ENCODE results near the gene PCF11.

Gene PCF11

GRCh38 chr11:83151274-83151977 lies 5.5 kb upstream of the PCF11 start:
- DNase-seq (ENCODE audit: low read depth in 2 of 2), result no peak

- DNase-seq (ENCODE audit: low read depth in 2 of 2), result no peak
Observed at GRCh38 chr11:83152264-83152663, 4.7 kb upstream of the PCF11 start.

GRCh38 chr11:83153764-83154163 lies 3.2 kb upstream of the PCF11 start:
- DNase-seq (ENCODE audit: low read depth in 2 of 2), result no peak

- peak; percentile 95 for DNase-seq (ENCODE audit: low read depth in 2 of 2)
Observed at GRCh38 chr11:83156144-83156995, 561 bp upstream of the PCF11 start.

- DNase-seq (ENCODE audit: low read depth in 2 of 2), result peak; percentile 25 to 41
Observed at GRCh38 chr11:83157594-83158356, 844 bp downstream of the PCF11 start.

GRCh38 chr11:83158357-83158786 lies 1.4 kb downstream of the PCF11 start:
- no peak for DNase-seq (ENCODE audit: low read depth in 2 of 2)

- DNase-seq (ENCODE audit: low read depth in 2 of 2), result no peak
Observed at GRCh38 chr11:83158965-83159901, 2.3 kb downstream of the PCF11 start.

- DNase-seq (ENCODE audit: low read depth in 2 of 2), result no peak
Observed at GRCh38 chr11:83159902-83160865, 3.3 kb downstream of the PCF11 start.

- DNase-seq (ENCODE audit: low read depth in 2 of 2), result no peak
Observed at GRCh38 chr11:83161610-83162199, 4.8 kb downstream of the PCF11 start.

- no peak for DNase-seq (ENCODE audit: low read depth in 2 of 2)
Observed at GRCh38 chr11:83162377-83162776, 5.4 kb downstream of the PCF11 start.

GRCh38 chr11:83166193-83166866 lies 9.4 kb downstream of the PCF11 start:
- no peak for DNase-seq (ENCODE audit: low read depth in 2 of 2)

GRCh38 chr11:83168756-83169155 lies 11.8 kb downstream of the PCF11 start:
- no peak for DNase-seq (ENCODE audit: low read depth in 2 of 2)

GRCh38 chr11:83170865-83171264 lies 13.9 kb downstream of the PCF11 start:
- DNase-seq (ENCODE audit: low read depth in 2 of 2), result no peak

GRCh38 chr11:83172551-83172950 lies 15.6 kb downstream of the PCF11 start:
- DNase-seq (ENCODE audit: low read depth in 2 of 2), result no peak

GRCh38 chr11:83174008-83174407 lies 17.1 kb downstream of the PCF11 start:
- no peak for DNase-seq (ENCODE audit: low read depth in 2 of 2)

GRCh38 chr11:83175815-83176214 lies 18.9 kb downstream of the PCF11 start:
- no peak for DNase-seq (ENCODE audit: low read depth in 2 of 2)

- no peak for DNase-seq (ENCODE audit: low read depth in 2 of 2)
Observed at GRCh38 chr11:83181815-83182214, 24.9 kb downstream of the PCF11 start.

GRCh38 chr11:83185767-83186166 lies 28.8 kb downstream of the PCF11 start:
- DNase-seq (ENCODE audit: low read depth in 2 of 2), result no peak

- no peak for DNase-seq (ENCODE audit: low read depth in 2 of 2)
Observed at GRCh38 chr11:83187465-83187864, 30.5 kb downstream of the PCF11 start.
